Endothelial cell of umbilical vein (primary cell): Measurements from ENCODE around the gene ALDH1A3. TPM values are rescaled to one million over a fixed set of nuclear protein-coding genes. Genes with fewer than 3 reads are reported as not detected.
A peak's percentile ranks its signal among the peaks of the same experiment; 100 is the strongest.

Source experiments
- BruUV-seq: library from RNA; stranded (reverse); fragments of 400-500 nt; replicated peaks from 2 replicates; lab custom pipeline; 2021; lab: Mats Ljungman, UMichigan
- CTCF ChIA-PET: fragments of 300-600, 350-600 bp; sonication (Branson Sonifier 250); formaldehyde crosslinking; loops from one replicate; lab custom pipeline; 2021; ENCODE audit warnings: antibody characterized with exemption, inconsistent platforms; lab: Charles Lee
- POLR2A ChIA-PET: fragments of 300-600, 350-600 bp; sonication (Branson Sonifier 250); formaldehyde crosslinking; loops from one replicate; lab custom pipeline; 2021; ENCODE audit warnings: antibody characterized with exemption, inconsistent platforms; lab: Charles Lee
- DNase-seq: peaks from one replicate; pipeline ENCODE4 v3.0.0-alpha.2; 2011; ENCODE audit warnings: low read depth, low spot score
- FAIRE-seq: peaks from 2 replicates; lab custom pipeline; 2011; peaks lifted over from hg19 to GRCh38; lab: Jason Lieb, UNC
- H2AFZ ChIP-seq: 2 replicates; pipeline ENCODE4 v1.6.0; 2012; ENCODE audit warnings: low read depth, low read length, control low read depth, inconsistent platforms
- H3K27ac ChIP-seq: 2 replicates; pipeline ENCODE4 v1.5.1; 2011; ENCODE audit warnings: low read depth, mild to moderate bottlenecking, control low read depth, low read length, moderate library complexity; ENCODE audit not compliant: insufficient read depth
- H3K27me3 ChIP-seq, 2 experiments: 2 replicates each; pipeline versions ENCODE4 v1.6.0 to v1.6.1; 2011; ENCODE audit warnings: low read length in 2 of 2, mixed read lengths in 1 of 2; ENCODE audit not compliant: control insufficient read depth in 2 of 2, insufficient read depth in 2 of 2
- H3K36me3 ChIP-seq, 2 experiments: 2 replicates in 1 of 2; 3 replicates in 1 of 2; pipeline ENCODE4 v1.5.1; 2011; ENCODE audit warnings: low read length in 2 of 2, mild to moderate bottlenecking in 1 of 2, moderate library complexity in 1 of 2; ENCODE audit not compliant: control insufficient read depth in 2 of 2, insufficient read depth in 2 of 2; ENCODE audit errors: extremely low read depth in 1 of 2
- H3K4me1 ChIP-seq: 3 replicates; pipeline ENCODE4 v1.5.1; 2011; ENCODE audit warnings: mild to moderate bottlenecking, low read length; ENCODE audit not compliant: control insufficient read depth, insufficient read depth; ENCODE audit errors: extremely low read depth
- H3K4me2 ChIP-seq: 2 replicates; pipeline ENCODE4 v1.6.1; 2011; ENCODE audit warnings: low read length, control low read depth, mixed read lengths; ENCODE audit not compliant: insufficient read depth
- H3K4me3 ChIP-seq, 3 experiments: fragments of 200-600 bp in 1 of 3; sonication (generic), shearing (Covaris generic) in 1 of 3; replicated peaks in 1 of 3; 2 replicates each; pipeline ENCODE4 v1.5.1; 2011 to 2016; ENCODE audit warnings: control low read depth in 3 of 3, low read length in 3 of 3, mild to moderate bottlenecking in 2 of 3, inconsistent platforms in 1 of 3, low read depth in 1 of 3, moderate library complexity in 1 of 3; ENCODE audit not compliant: insufficient read depth in 1 of 3
- H3K79me2 ChIP-seq: 2 replicates; pipeline ENCODE4 v1.6.0; 2012; ENCODE audit warnings: low read length, inconsistent platforms; ENCODE audit not compliant: control insufficient read depth, insufficient read depth
- H3K9ac ChIP-seq: replicated peaks from 2 replicates; pipeline ENCODE3; 2011; ENCODE audit warnings: low read length, control low read depth; ENCODE audit not compliant: insufficient read depth; ENCODE audit errors: extremely low read depth
- H3K9me1 ChIP-seq: replicated peaks from 3 replicates; pipeline ENCODE4 v1.6.0; 2011; ENCODE audit warnings: mild to moderate bottlenecking, low read length; ENCODE audit not compliant: control insufficient read depth, insufficient read depth; ENCODE audit errors: extremely low read depth
- H3K9me3 ChIP-seq: replicated peaks from 2 replicates; pipeline ENCODE4 v1.5.1; 2012; ENCODE audit warnings: low read length, inconsistent platforms; ENCODE audit not compliant: control insufficient read depth, insufficient read depth
- H4K20me1 ChIP-seq: replicated peaks from 2 replicates; pipeline ENCODE3; 2011; ENCODE audit warnings: mild to moderate bottlenecking, low read length; ENCODE audit not compliant: control insufficient read depth, insufficient read depth; ENCODE audit errors: extremely low read depth
- EZH2 ChIP-seq: IDR thresholded peaks from 2 replicates; pipeline ENCODE4 v1.6.1; 2012; ENCODE audit warnings: borderline replicate concordance, low read depth, mild to moderate bottlenecking, moderate library complexity, low read length, inconsistent platforms; ENCODE audit not compliant: severe bottlenecking
- FOS ChIP-seq: IDR thresholded peaks from 2 replicates; pipeline ENCODE4 v1.6.1; 2011; ENCODE audit warnings: mild to moderate bottlenecking, low read length, moderate library complexity, borderline replicate concordance; ENCODE audit not compliant: insufficient read depth
- GATA2 ChIP-seq: IDR thresholded peaks from 2 replicates; pipeline ENCODE4 v1.7.0; 2011; ENCODE audit warnings: low read depth, mild to moderate bottlenecking, moderate library complexity, mixed read lengths, low read length; ENCODE audit not compliant: insufficient read length, insufficient read depth
- JUN ChIP-seq: IDR thresholded peaks from 2 replicates; pipeline ENCODE4 v1.6.1; 2011; ENCODE audit warnings: borderline replicate concordance, low read depth; ENCODE audit not compliant: insufficient read length, insufficient read depth
- MAX ChIP-seq: IDR thresholded peaks from 2 replicates; pipeline ENCODE4 v1.6.1; 2011; ENCODE audit not compliant: insufficient read depth, insufficient read length
- MYC ChIP-seq: IDR thresholded peaks from one replicate; pipeline ENCODE4 v1.6.1; 2011; ENCODE audit warnings: mild to moderate bottlenecking, low read depth, low read length
- POLR2A ChIP-seq: IDR thresholded peaks from 2 replicates; pipeline ENCODE4 v1.6.1; 2012; ENCODE audit warnings: low read depth, mild to moderate bottlenecking, control low read depth, low read length
- POLR2AphosphoS5 ChIP-seq: IDR thresholded peaks from 2 replicates; pipeline ENCODE4 v1.6.1; 2012; ENCODE audit warnings: low read depth, mild to moderate bottlenecking, control low read depth, low read length, moderate library complexity; ENCODE audit not compliant: insufficient read depth
- dilution Hi-C: fragments of 300-500 bp; cut with MboI; formaldehyde crosslinking; loops from one replicate; pipeline ENCODE4 v1.15.0; 2019; ENCODE audit warnings: low sequenced_read_pairs; ENCODE audit not compliant: extremely low pct_ligation_motif_present
- intact Hi-C: fragments of 100-400 bp; cut with micrococcal nuclease; formaldehyde crosslinking; loops from one replicate; pipeline ENCODE4 v1.10.0; 2022
- polyA plus RNA-seq, 4 experiments: library from polyadenylated mRNA; depleted of rRNA in 3 of 4; stranded (reverse) in 3 of 4; unstranded in 1 of 4; fragments of >200 nt; gene quantifications; 2 replicates each; pipeline versions ENCODE4 v1.2.1 to v1.2.3, GENCODE V29; 2011 to 2012; ENCODE audit warnings: missing spikeins in 1 of 4
- total RNA-seq: library from RNA; stranded (reverse); gene quantifications from 2 replicates; pipeline ENCODE4 v1.2.3, GENCODE V29; 2021
- TF ChIP-seq, protein P1 (sequence below), 2 donors: IDR thresholded peaks; 1 replicate in 1 of 2; 2 replicates in 1 of 2; pipeline ENCODE4 v1.5.1; 2011; ENCODE audit warnings: low read length in 2 of 2, mild to moderate bottlenecking in 2 of 2, moderate library complexity in 2 of 2, control low read depth in 1 of 2, inconsistent platforms in 1 of 2, low read depth in 1 of 2; ENCODE audit not compliant: insufficient read depth in 1 of 2; ENCODE audit errors: extremely low read depth in 1 of 2

Gene ALDH1A3
- total and polyA plus RNA-seq, 2 donors (not counting 3 experiments of a cell fraction or from before 2014, with no cell fraction given), result 2.8 to 5.8 TPM

- Histone ChIP-seq H3K4me2 (no peak overlapping the region), H3K4me3 (no peak overlapping the region), H3K9me1 (no peaks in the 10 kb centered on the region), H2AFZ (no peak overlapping the region), H3K36me3 (no peaks in the 10 kb centered on the region), H3K9ac (no peak overlapping the region), H3K4me1 (no peaks in the 10 kb centered on the region), H3K27me3 (no peaks in the 10 kb centered on the region), H3K27ac (no peak overlapping the region), H4K20me1 (no peaks in the 10 kb centered on the region), H3K79me2 (no peaks in the 10 kb centered on the region), H3K9me3 (no peaks in the 10 kb centered on the region)
- dilution Hi-C loops, result no loop called here
- intact Hi-C loops, result loop anchor here (10.0 kb wide), 1 partner anchor 275 kb away; no protein-coding TSS in a partner anchor
- POLR2A ChIA-PET, result no interaction called here
- BruUV-seq, result no TSS peak
- TF ChIP-seq GATA2, result no peak
- TF ChIP-seq, protein P1, sequence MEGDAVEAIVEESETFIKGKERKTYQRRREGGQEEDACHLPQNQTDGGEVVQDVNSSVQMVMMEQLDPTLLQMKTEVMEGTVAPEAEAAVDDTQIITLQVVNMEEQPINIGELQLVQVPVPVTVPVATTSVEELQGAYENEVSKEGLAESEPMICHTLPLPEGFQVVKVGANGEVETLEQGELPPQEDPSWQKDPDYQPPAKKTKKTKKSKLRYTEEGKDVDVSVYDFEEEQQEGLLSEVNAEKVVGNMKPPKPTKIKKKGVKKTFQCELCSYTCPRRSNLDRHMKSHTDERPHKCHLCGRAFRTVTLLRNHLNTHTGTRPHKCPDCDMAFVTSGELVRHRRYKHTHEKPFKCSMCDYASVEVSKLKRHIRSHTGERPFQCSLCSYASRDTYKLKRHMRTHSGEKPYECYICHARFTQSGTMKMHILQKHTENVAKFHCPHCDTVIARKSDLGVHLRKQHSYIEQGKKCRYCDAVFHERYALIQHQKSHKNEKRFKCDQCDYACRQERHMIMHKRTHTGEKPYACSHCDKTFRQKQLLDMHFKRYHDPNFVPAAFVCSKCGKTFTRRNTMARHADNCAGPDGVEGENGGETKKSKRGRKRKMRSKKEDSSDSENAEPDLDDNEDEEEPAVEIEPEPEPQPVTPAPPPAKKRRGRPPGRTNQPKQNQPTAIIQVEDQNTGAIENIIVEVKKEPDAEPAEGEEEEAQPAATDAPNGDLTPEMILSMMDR (IDR thresholded peaks at IDR 0.05; ENCODE audit: extremely low read depth in 1 of 2, insufficient read depth in 1 of 2, low read depth in 1 of 2, low read length in 2 of 2), result peak in 1 of 2 donors; percentile 15
- DNase-seq (no peak), FAIRE-seq (no peak)
- CTCF ChIA-PET, result interaction anchor here (1.4 to 1.8 kb wide), 2 partner anchors 37 to 98 kb away, joined by 3 to 8 read pairs; no protein-coding TSS in a partner anchor
These were observed 30.6 kb downstream of the ALDH1A3 start for GRCh38 chr15:100909989-100910955.

GRCh38 chr15:100911086-100911485, 31.5 kb downstream of the ALDH1A3 start:
- FAIRE-seq (no peak), DNase-seq (no peak)
- CTCF ChIA-PET, result interaction anchor here (1.1 to 1.8 kb wide), 3 partner anchors 9 to 97 kb away, joined by 3 to 8 read pairs (median 4); no protein-coding TSS in a partner anchor
- no peak overlapping the region for H3K4me2 ChIP-seq
- H4K20me1 ChIP-seq, result no peaks in the 10 kb centered on the region
- H3K27ac ChIP-seq, result no peak overlapping the region
- intact Hi-C loops (no loop called here), dilution Hi-C loops (no loop called here)
- no peaks in the 10 kb centered on the region for H3K27me3 ChIP-seq
- H3K79me2 ChIP-seq, result no peaks in the 10 kb centered on the region
- H3K9me3 ChIP-seq, result no peaks in the 10 kb centered on the region
- H3K9ac ChIP-seq, result no peak overlapping the region
- no peaks in the 10 kb centered on the region for H3K4me1 ChIP-seq
- BruUV-seq, result no TSS peak
- no peaks in the 10 kb centered on the region for H3K36me3 ChIP-seq
- POLR2A ChIA-PET, result interaction anchor here (0.5 kb wide), 1 partner anchor 251 kb away, joined by 3 read pairs; no protein-coding TSS in a partner anchor
- H3K9me1 ChIP-seq, result no peaks in the 10 kb centered on the region
- TF ChIP-seq MAX (no peak), EZH2 (no peak), FOS (no peak), POLR2A (no peak), POLR2AphosphoS5 (no peak), JUN (no peak), GATA2 (no peak), MYC (no peak)
- TF ChIP-seq, protein P1 (IDR thresholded peaks at IDR 0.05; ENCODE audit: extremely low read depth in 1 of 2, insufficient read depth in 1 of 2, low read depth in 1 of 2, low read length in 2 of 2), result no peak
- no peak overlapping the region for H2AFZ ChIP-seq
- no peak overlapping the region for H3K4me3 ChIP-seq
